Midbrain (tissue), 1 donor: ENCODE data around the gene MEX3B.
"Not testable (repeated sequence)": the region's sequence is repeated elsewhere in the genome, so short reads cannot be mapped to it uniquely, and the experiment has no call there.

ENCODE experiments used
- DNase-seq: peaks from one replicate; lab custom pipeline; 2025; lab: John Stamatoyannopoulos, UW

Gene MEX3B

DNA sequence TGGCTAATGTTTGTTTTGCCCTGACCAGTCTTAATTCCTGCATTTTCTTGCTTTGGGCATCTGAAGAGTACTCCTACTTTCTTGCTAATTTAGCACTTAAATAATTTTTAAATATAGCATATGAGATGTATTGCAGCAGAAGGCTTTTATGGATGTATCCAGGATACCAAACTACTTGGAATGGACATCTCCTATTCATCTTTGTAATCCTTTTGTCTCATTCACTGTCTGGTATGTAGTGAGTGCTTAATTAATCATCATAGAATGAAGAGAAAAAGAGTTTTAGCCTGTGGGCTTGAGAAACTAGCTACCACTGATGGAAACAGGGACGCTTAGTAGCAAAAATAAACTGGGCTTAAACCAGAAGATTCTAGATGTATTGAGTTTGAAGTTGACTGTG lies 40.6 kb downstream of the MEX3B start:
- no peak for DNase-seq

DNA sequence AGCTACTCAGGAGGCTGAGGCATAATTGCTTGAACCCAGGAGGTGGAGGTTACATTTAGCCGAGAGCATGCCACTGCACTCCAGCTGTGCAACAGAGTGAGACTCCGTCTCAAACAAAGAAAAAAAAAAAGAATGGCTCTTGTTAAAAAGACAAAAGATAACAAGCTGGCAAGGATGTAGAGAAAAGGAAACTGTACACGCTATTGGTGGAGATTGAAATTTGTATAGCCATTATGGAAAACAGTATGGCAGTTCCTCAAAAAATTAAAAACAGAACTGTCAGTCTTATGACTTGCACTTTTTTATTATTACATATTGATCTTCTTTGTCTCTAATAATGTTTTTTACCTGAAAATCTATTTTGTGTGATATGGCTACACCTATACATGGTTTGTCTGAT lies 41.9 kb downstream of the MEX3B start:
- DNase-seq = no peak

DNA sequence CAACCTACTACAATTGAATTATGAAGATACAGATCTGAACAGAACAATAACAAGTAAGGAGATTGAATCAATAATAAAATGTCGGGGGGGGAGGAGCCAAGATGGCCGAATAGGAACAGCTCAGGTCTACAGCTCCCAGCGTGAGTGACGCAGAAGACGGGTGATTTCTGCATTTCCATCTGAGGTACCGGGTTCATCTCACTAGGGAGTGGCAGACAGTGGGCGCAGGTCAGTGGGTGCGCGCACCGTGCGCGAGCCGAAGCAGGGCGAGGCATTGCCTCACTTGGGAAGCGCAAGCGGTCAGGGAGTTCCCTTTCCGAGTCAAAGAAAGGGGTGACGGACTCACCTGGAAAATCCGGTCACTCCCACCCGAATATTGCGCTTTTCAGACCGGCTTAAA lies 50.7 kb downstream of the MEX3B start:
- not testable (repeated sequence) for DNase-seq

DNA sequence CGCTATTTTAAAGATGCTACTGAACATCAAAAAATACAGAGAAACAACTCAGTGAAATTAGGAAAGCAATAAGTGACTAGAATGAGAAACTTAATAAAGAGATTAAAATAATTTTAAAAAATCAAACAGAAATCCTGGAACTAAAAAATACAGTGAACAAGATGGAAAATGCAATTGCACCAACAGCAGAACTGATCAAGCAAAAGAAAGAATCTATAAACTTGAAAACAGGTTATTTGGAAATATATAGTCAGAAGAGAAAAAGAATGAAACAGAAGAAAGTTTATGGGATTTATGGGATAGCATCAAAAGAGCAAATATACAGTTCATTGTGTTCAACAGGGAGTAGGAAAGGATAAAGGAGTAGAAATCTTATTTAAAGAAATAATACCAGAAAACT lies 53.3 kb downstream of the MEX3B start:
- no peak for DNase-seq
